Sigmoid colon (tissue), 7 donors: ENCODE results near the gene B4GALNT1. TPM values are rescaled to one million over a fixed set of nuclear protein-coding genes. Genes with fewer than 3 reads are reported as not detected.

Experiments
- DNase-seq: peaks from one replicate; pipeline ENCODE4 v3.0.0-alpha.2; 2019
- H3K27ac ChIP-seq, 4 donors: fragments of 200-600 bp; sonication (generic); one replicate each; pipeline ENCODE4 v1.5.1; 2016 to 2019; ENCODE audit warnings: mild to moderate bottlenecking in 1 of 4
- H3K27me3 ChIP-seq, 3 donors: fragments of 200-600 bp; sonication (generic); one replicate each; pipeline ENCODE4 v1.5.1; 2019; ENCODE audit warnings: mild to moderate bottlenecking in 1 of 3
- H3K36me3 ChIP-seq, 4 donors: fragments of 200-600 bp; sonication (generic); one replicate each; pipeline ENCODE4 v1.5.1; 2016 to 2019
- H3K4me1 ChIP-seq, 4 donors: fragments of 200-600 bp; sonication (generic); one replicate each; pipeline ENCODE4 v1.5.1; 2017 to 2019
- H3K4me3 ChIP-seq, 4 donors: fragments of 200-600 bp; sonication (generic); one replicate each; pipeline ENCODE4 v1.5.1; 2017 to 2019; ENCODE audit warnings: mild to moderate bottlenecking in 2 of 4, moderate library complexity in 1 of 4
- H3K9me3 ChIP-seq, 4 donors: fragments of 200-600 bp in 3 of 4; sonication (generic) in 3 of 4; one replicate each; pipeline versions ENCODE4 v1.5.1 to v1.6.1; 2013 to 2019
- EP300 ChIP-seq, 4 donors: sonication (generic); formaldehyde crosslinking; IDR thresholded peaks; one replicate each; pipeline ENCODE4 v1.6.1; 2017; ENCODE audit warnings: antibody characterized with exemption in 4 of 4
- POLR2A ChIP-seq, 2 donors: fragments of 450-650 bp; IDR thresholded peaks; one replicate each; pipeline ENCODE4 v1.6.1; 2016; ENCODE audit warnings: antibody characterized with exemption in 2 of 2, mild to moderate bottlenecking in 2 of 2, moderate library complexity in 2 of 2
- POLR2AphosphoS5 ChIP-seq, 4 donors: sonication (generic); formaldehyde crosslinking; IDR thresholded peaks; one replicate each; pipeline ENCODE4 v1.6.1; 2017; ENCODE audit warnings: antibody characterized with exemption in 4 of 4
- WGBS, 2 donors: extraction: QIAGEN DNeasy Blood & Tissue Kit; methylation state at CpG; one replicate each; pipeline ENCODE4 v1.1.7; 2013; 5-methylcytosine and 5-hydroxymethylcytosine counted together
- intact Hi-C: fragments of 100-400 bp; cut with DNase I; formaldehyde crosslinking; loops from one replicate; pipeline ENCODE4 v1.15.1; 2023
- polyA plus RNA-seq, 3 donors: library from polyadenylated mRNA; stranded (reverse); fragments of 200-250 nt; gene quantifications; one replicate each; pipeline ENCODE4 v1.2.3, GENCODE V29; 2013
- total RNA-seq, 4 donors: library from RNA; depleted of rRNA; stranded (reverse); fragments of >200 nt; gene quantifications; one replicate each; pipeline ENCODE4 v1.1.0, GENCODE V29; 2016
- TF ChIP-seq, protein P1 (sequence below), 4 experiments: fragments of 450-650 bp in 3 of 4; fragments of 200-600 bp in 1 of 4; IDR thresholded peaks; one replicate each; pipeline ENCODE4 v1.5.1; 2016 to 2019; ENCODE audit warnings: antibody characterized with exemption in 4 of 4, mild to moderate bottlenecking in 3 of 4, moderate library complexity in 2 of 4
- donor health status: healthy with polysubstance abuse.
- donor health status: Bipolar disorder and iron deficiency.
- donor health status: healthy.

Gene B4GALNT1
- total and polyA plus RNA-seq, 7 donors, result 0.99 to 4.4 (median 3.2) TPM; not detected in 2

DNA sequence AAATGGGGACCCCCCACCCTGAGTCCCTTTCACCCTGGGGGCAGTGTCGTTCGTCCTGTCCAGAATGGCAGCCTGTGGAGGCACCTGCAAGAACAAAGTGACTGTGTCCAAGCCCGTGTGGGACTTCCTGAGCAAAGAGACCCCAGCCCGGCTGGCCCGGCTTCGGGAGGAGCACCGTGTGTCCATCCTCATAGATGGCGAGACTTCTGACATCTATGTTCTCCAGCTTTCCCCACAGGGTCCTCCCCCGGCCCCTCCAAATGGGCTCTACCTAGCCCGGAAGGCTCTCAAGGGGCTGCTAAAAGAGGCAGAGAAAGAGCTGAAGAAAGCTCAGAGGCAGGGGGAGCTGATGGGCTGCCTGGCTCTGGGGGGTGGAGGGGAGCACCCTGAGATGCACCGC lies 26.2 kb downstream of the B4GALNT1 start:
- Histone ChIP-seq H3K4me3 (no peak overlapping the region), H3K9me3 (no peaks in the 10 kb centered on the region), H3K36me3 (peaks cover 0 to 28% (median 15%) of the 10 kb centered on the region in 4 donors), H3K4me1 (peaks cover 0 to 53% (median 42%) of the 10 kb centered on the region in 4 donors), H3K27ac (peak overlapping the region; percentile 97 to 99 (median 98)), H3K27me3 (no peaks in the 10 kb centered on the region)
- DNase-seq, result no peak
- intact Hi-C loops, result loop anchor here (5.0 kb wide), 1 partner anchor 60 kb away; the partner anchor contains the start of gene DCTN2
- no peak for TF ChIP-seq POLR2A (IDR thresholded peaks at IDR 0.05)
- TF ChIP-seq, protein P1, sequence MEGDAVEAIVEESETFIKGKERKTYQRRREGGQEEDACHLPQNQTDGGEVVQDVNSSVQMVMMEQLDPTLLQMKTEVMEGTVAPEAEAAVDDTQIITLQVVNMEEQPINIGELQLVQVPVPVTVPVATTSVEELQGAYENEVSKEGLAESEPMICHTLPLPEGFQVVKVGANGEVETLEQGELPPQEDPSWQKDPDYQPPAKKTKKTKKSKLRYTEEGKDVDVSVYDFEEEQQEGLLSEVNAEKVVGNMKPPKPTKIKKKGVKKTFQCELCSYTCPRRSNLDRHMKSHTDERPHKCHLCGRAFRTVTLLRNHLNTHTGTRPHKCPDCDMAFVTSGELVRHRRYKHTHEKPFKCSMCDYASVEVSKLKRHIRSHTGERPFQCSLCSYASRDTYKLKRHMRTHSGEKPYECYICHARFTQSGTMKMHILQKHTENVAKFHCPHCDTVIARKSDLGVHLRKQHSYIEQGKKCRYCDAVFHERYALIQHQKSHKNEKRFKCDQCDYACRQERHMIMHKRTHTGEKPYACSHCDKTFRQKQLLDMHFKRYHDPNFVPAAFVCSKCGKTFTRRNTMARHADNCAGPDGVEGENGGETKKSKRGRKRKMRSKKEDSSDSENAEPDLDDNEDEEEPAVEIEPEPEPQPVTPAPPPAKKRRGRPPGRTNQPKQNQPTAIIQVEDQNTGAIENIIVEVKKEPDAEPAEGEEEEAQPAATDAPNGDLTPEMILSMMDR (IDR thresholded peaks at IDR 0.05), result no peak
- TF ChIP-seq EP300 (IDR thresholded peaks at IDR 0.05), result no peak
- no peak for TF ChIP-seq POLR2AphosphoS5 (IDR thresholded peaks at IDR 0.05)
- 95% methylated on average over 11 of the region's 11 CpGs for WGBS, 2 donors

DNA sequence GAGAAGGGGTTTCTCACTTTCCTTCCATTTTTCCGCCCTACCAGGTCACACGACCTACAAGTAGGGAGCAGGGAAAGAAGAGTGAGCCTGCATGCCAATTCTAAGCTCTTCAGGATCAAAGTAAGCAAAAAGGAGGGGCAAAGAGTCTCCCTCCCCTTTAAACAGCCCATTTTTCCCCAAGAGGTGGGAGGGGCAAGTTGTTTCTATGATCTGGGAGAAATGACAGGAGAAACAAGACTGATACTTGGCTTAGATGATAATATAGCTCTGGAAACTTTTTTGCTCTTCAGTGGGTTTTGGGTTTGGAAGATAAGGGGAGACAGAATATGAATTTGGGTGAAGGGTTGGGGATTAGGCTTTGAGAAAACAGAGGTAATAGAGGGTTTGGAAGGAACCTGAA lies 26.6 kb downstream of the B4GALNT1 start:
- Histone ChIP-seq H3K36me3 (peaks cover 0 to 32% (median 15%) of the 10 kb centered on the region in 4 donors), H3K4me1 (peaks cover 0 to 48% (median 41%) of the 10 kb centered on the region in 4 donors), H3K9me3 (no peaks in the 10 kb centered on the region), H3K27ac (peak overlapping the region; percentile 97 to 99 (median 98)), H3K4me3 (no peak overlapping the region), H3K27me3 (no peaks in the 10 kb centered on the region)
- intact Hi-C loops, result loop anchor here (5.0 kb wide), 1 partner anchor 59 kb away; the partner anchor contains the start of gene DCTN2
- no peak for TF ChIP-seq EP300 (IDR thresholded peaks at IDR 0.05)
- no peak for TF ChIP-seq POLR2A (IDR thresholded peaks at IDR 0.05)
- TF ChIP-seq POLR2AphosphoS5 (IDR thresholded peaks at IDR 0.05), result no peak
- TF ChIP-seq, protein P1 (IDR thresholded peaks at IDR 0.05), result no peak
- 64 to 74% methylated on average over 2 of the region's 2 CpGs for WGBS, 2 donors
- no peak for DNase-seq

DNA sequence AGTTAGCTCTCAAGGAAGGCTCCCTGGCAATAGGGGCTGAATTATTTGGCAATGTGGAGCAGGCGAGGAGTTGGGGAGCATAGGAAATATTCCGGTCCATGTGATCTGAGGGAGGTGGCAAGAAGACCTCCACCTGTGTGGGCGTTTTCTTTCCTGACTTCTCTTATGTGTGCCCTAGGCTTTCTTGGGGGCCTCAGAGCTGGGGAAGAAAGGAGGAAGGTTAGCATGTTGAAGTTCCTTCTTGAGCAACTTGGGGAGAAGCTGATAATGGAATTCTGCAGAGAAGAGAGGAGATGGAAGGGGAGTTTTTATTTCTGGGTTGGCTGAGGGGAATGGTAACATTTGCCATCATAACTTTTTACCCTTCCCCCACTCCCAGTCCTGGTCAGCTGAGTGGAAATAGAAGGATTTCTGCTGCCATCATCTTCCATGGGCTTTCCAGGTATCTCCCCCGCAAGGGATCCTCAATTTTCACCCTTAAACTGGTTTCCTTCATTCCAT lies 27.1 kb downstream of the B4GALNT1 start:
- intact Hi-C loops, result loop anchor here (5.0 kb wide), 1 partner anchor 59 kb away; the partner anchor contains the start of gene DCTN2
- peak overlapping the region in 3 of 4 donors; percentile 75 to 90 (median 78) for H3K4me3 ChIP-seq
- no peak for DNase-seq
- peaks cover 0 to 38% (median 16%) of the 10 kb centered on the region in 4 donors for H3K36me3 ChIP-seq
- H3K4me1 ChIP-seq, result peaks cover 0 to 43% (median 40%) of the 10 kb centered on the region in 4 donors
- TF ChIP-seq, protein P1 (IDR thresholded peaks at IDR 0.05), result no peak
- TF ChIP-seq POLR2AphosphoS5 (IDR thresholded peaks at IDR 0.05) (no peak), EP300 (IDR thresholded peaks at IDR 0.05) (no peak), POLR2A (IDR thresholded peaks at IDR 0.05) (no peak)
- H3K27ac ChIP-seq, result peak overlapping the region; percentile 97 to 99 (median 98)
- H3K27me3 ChIP-seq, result no peaks in the 10 kb centered on the region
- WGBS, 2 donors, result 81 to 84% methylated on average over 4 of the region's 4 CpGs
- H3K9me3 ChIP-seq, result no peaks in the 10 kb centered on the region

DNA sequence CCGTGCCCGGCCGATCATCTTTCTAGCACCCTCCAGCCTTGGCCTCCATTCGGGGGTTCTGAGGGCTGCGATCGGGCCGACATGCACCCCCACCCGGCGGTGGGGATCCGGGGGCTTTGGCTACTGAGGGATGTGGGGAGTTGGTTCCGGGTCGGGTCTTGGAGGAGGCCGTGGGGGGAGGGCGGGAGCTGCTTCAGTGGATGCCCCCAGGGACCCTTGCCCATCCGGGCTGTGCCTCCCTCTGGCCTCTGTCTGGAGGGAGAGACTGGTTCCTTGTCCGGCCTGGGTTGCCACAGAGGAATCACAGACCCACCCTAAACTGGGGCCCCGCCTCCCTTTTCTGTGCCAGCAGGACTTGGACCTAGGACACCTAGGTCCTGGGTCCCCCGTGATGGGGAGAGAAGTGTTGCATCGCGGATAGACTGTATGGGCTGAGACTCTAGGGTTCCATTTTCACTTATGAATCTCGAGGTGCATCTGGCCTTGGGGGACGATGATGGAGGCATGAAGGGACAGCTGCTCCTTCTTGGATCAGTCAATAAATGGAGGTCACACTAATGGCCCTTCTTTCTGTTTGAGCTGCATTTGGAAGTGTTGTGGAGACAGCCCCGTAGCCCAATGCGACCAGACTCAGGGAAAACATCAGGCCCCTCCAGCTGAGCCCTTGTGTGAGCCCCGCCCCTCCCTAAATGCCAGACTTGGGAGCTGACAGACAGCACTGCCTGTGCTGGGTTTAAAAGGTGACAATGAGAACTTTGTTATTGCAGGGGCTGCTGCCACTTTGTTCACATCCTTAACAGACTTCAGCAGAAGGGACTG lies 27.8 kb downstream of the B4GALNT1 start:
- intact Hi-C loops, result loop anchor here (5.0 kb wide), 1 partner anchor 58 kb away; the partner anchor contains the start of gene DCTN2
- no peaks in the 10 kb centered on the region for H3K9me3 ChIP-seq
- H3K4me3 ChIP-seq, result peak overlapping the region; percentile 69 to 90 (median 76)
- no peaks in the 10 kb centered on the region for H3K27me3 ChIP-seq
- WGBS, 2 donors, result 13 to 14% methylated on average over 25 of the region's 25 CpGs
- H3K4me1 ChIP-seq, result peaks cover 0 to 38% (median 36%) of the 10 kb centered on the region in 4 donors
- TF ChIP-seq POLR2AphosphoS5 (IDR thresholded peaks at IDR 0.05), result peak in 1 of 4 donors; percentile 33
- TF ChIP-seq, protein P1 (IDR thresholded peaks at IDR 0.05), result no peak
- no peak for TF ChIP-seq EP300 (IDR thresholded peaks at IDR 0.05)
- TF ChIP-seq POLR2A (IDR thresholded peaks at IDR 0.05), result peak in 1 of 2 donors; percentile 16
- H3K27ac ChIP-seq, result peak overlapping the region; percentile 97 to 99 (median 98)
- DNase-seq, result peak; percentile 81
- peaks cover 4 to 44% (median 19%) of the 10 kb centered on the region in 4 donors for H3K36me3 ChIP-seq
